Body of pancreas (tissue), 4 donors: Measurements from ENCODE around the gene TAAR5. TPM values are rescaled to one million over a fixed set of nuclear protein-coding genes. Genes with fewer than 3 reads are reported as not detected.
"Not testable (repeated sequence)": the region's sequence is repeated elsewhere in the genome, so short reads cannot be mapped to it uniquely, and the experiment has no call there.

Source experiments
- ATAC-seq: fragments of 150-250 bp; one replicate; pipeline ENCODE4 v1.9.1; 2016
- DNase-seq, 4 donors: peaks; one replicate each; pipeline ENCODE4 v3.0.0-alpha.2; 2019
- H3K27ac ChIP-seq, 4 donors: fragments of 200-600 bp; sonication (generic); 1 replicate in 3 of 4; 2 replicates in 1 of 4; pipeline versions ENCODE4 v1.5.1 to v1.6.1; 2016 to 2019; ENCODE audit warnings: mild to moderate bottlenecking in 1 of 4, mixed read lengths in 1 of 4, moderate library complexity in 1 of 4
- H3K27me3 ChIP-seq, 2 donors: fragments of 200-600 bp; sonication (generic); one replicate each; pipeline ENCODE4 v1.6.0; 2016; ENCODE audit warnings: mild to moderate bottlenecking in 1 of 2
- H3K36me3 ChIP-seq, 2 donors: fragments of 200-600 bp; sonication (generic); replicated peaks in 1 of 2; 2 replicates each; pipeline ENCODE4 v1.5.1; 2016; ENCODE audit warnings: low read depth in 2 of 2; ENCODE audit not compliant: insufficient read depth in 1 of 2
- H3K4me1 ChIP-seq: fragments of 200-600 bp; sonication (generic); one replicate; pipeline ENCODE4 v1.6.0; 2016
- H3K4me3 ChIP-seq, 2 donors: fragments of 200-600 bp; sonication (generic); 1 replicate in 1 of 2; 2 replicates in 1 of 2; pipeline ENCODE4 v1.5.1; 2016 to 2019
- H3K9me3 ChIP-seq, 3 donors: fragments of 200-600 bp; sonication (generic); 1 replicate in 2 of 3; 2 replicates in 1 of 3; pipeline ENCODE4 v1.5.1; 2016
- POLR2A ChIP-seq, 3 donors: fragments of 450-650 bp; IDR thresholded peaks; one replicate each; pipeline ENCODE4 v1.6.1; 2016; ENCODE audit warnings: antibody characterized with exemption in 3 of 3, mild to moderate bottlenecking in 2 of 3
- WGBS, 2 donors: methylation state at CpG; one replicate each; pipeline ENCODE4 v1.1.5; 2017; 5-methylcytosine and 5-hydroxymethylcytosine counted together
- intact Hi-C: fragments of 100-400 bp; cut with DNase I; formaldehyde crosslinking; loops from one replicate; pipeline ENCODE4 v1.15.1; 2023
- total RNA-seq, 2 donors: library from RNA; depleted of rRNA; stranded (reverse); fragments of >200 nt; gene quantifications; one replicate each; pipeline ENCODE4 v1.1.0, GENCODE V29; 2016
- TF ChIP-seq, protein P1 (sequence below), 7 experiments: fragments of 450-650 bp in 4 of 7; fragments of 200-600 bp in 3 of 7; sonication (generic) in 3 of 7; IDR thresholded peaks; one replicate each; pipeline ENCODE4 v1.5.1; 2016 to 2019; ENCODE audit warnings: antibody characterized with exemption in 7 of 7

Gene TAAR5
- total RNA-seq, 2 donors from 2014 or later = not detected

DNA sequence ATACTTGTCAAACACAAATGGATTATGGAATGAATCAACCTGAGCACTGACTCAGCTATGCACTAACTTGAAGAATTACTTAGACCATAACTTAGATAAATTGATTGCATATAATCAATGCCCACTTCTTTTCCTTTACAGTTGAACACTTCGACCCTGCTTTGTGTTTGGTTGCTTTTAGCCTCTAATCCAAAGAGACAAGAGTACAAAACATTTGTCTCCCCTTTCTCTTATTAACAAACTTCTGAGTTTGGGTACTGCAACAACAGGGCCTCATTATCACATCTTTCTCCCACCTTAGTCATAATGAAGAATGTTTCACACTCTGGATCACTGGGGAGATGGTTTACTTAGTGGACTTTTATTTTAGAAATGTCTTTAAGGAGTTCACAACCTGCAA, 22.0 kb downstream of the TAAR5 start:
- 69 to 74% methylated on average over 1 of the region's 1 CpG for WGBS, 2 donors
- no peak for ATAC-seq
- Histone ChIP-seq H3K27me3 (no peaks in the 10 kb centered on the region), H3K4me3 (no peak overlapping the region), H3K9me3 (no peaks in the 10 kb centered on the region), H3K27ac (no peak overlapping the region), H3K36me3 (no peaks in the 10 kb centered on the region), H3K4me1 (no peaks in the 10 kb centered on the region)
- intact Hi-C loops = no loop called here
- no peak for TF ChIP-seq POLR2A (IDR thresholded peaks at IDR 0.05)
- TF ChIP-seq, protein P1, sequence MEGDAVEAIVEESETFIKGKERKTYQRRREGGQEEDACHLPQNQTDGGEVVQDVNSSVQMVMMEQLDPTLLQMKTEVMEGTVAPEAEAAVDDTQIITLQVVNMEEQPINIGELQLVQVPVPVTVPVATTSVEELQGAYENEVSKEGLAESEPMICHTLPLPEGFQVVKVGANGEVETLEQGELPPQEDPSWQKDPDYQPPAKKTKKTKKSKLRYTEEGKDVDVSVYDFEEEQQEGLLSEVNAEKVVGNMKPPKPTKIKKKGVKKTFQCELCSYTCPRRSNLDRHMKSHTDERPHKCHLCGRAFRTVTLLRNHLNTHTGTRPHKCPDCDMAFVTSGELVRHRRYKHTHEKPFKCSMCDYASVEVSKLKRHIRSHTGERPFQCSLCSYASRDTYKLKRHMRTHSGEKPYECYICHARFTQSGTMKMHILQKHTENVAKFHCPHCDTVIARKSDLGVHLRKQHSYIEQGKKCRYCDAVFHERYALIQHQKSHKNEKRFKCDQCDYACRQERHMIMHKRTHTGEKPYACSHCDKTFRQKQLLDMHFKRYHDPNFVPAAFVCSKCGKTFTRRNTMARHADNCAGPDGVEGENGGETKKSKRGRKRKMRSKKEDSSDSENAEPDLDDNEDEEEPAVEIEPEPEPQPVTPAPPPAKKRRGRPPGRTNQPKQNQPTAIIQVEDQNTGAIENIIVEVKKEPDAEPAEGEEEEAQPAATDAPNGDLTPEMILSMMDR (IDR thresholded peaks at IDR 0.05) = no peak
- DNase-seq = no peak

DNA sequence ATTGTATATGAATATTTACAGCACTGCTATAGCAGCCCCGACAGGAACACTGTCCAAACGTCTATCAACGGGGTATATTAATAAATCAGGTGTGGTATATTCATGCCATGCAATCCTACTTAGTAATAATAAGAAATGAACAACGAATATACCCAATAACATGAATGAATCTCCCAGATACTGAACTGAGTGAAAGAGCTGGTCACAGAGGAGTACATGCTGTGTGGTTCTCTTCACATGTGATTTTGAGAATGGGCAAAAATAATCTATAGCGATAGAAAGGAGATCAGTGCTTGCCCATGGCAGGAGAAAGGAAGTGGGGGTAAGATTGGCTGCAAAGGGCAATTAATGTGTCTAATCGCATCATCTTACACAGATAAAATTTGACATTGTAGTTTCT, 23.1 kb downstream of the TAAR5 start:
- no peaks in the 10 kb centered on the region for H3K9me3 ChIP-seq
- no peaks in the 10 kb centered on the region for H3K36me3 ChIP-seq
- no peak for ATAC-seq
- intact Hi-C loops = no loop called here
- H3K4me3 ChIP-seq = no peak overlapping the region
- H3K27ac ChIP-seq = no peak overlapping the region
- H3K4me1 ChIP-seq = no peaks in the 10 kb centered on the region
- no peaks in the 10 kb centered on the region for H3K27me3 ChIP-seq
- TF ChIP-seq, protein P1 (IDR thresholded peaks at IDR 0.05) = no peak
- TF ChIP-seq POLR2A (IDR thresholded peaks at IDR 0.05) = no peak
- 80 to 82% methylated on average over 6 of the region's 6 CpGs for WGBS, 2 donors
- no peak for DNase-seq

DNA sequence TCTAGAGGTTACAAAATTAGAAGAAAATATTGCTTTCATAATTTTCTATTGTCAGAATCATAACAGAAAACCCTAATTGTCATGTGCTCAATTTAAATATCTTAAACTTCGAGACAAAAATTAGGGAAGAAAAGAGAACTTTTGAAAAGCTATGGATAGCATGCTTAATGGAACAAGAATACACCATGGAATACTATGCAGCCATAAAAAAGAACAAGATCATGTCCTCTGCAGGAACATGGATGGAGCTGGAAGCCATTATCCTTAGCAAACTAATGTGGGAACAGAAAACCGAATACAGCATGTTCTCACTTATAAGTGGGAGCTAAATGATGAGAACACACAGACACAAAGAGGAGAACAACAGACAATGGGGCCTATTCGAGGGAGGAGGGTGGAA, 29.5 kb downstream of the TAAR5 start:
- not testable (repeated sequence) for H3K27ac ChIP-seq

DNA sequence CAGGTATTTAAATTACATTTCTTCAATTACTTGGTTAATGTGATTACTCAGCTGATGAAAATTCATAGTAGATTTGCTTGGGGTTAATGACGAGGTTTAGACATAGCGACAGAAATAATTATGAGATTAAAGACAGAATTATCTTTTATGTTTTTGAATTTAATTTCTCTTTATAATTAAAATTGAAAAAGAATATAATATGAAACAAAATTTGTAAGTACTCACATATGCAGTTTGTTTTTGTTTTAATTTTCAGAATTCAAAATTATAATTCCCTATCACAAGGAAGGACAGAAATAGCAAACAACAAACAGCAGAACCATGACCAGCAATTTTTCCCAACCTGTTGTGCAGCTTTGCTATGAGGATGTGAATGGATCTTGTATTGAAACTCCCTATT, 37.2 kb downstream of the TAAR5 start, which contains the start of gene TAAR8:
TAAR8 (plus strand) TSS at position 301 of the 400 bp plus-strand sequence; CDS start at position 322, 21 bp downstream.
- ATAC-seq = no peak
- Histone ChIP-seq H3K9me3 (no peaks in the 10 kb centered on the region), H3K36me3 (no peaks in the 10 kb centered on the region), H3K27me3 (no peaks in the 10 kb centered on the region), H3K4me3 (no peak within 1 kb of the TSS), H3K4me1 (no peaks in the 10 kb centered on the region), H3K27ac (no peak within 1 kb of the TSS)
- no peak for DNase-seq
- intact Hi-C loops = no loop called here
- 86 to 89% methylated on average over 2 of the region's 2 CpGs for WGBS, 2 donors
- TF ChIP-seq POLR2A (IDR thresholded peaks at IDR 0.05) = no peak
- TF ChIP-seq, protein P1 (IDR thresholded peaks at IDR 0.05) = no peak

More for the DNA sequence above, 29.5 kb downstream of the TAAR5 start:
- H3K9me3 ChIP-seq, H3K4me3 ChIP-seq, H3K27me3 ChIP-seq, intact Hi-C loops, H3K4me1 ChIP-seq, DNase-seq, H3K36me3 ChIP-seq, ATAC-seq: not testable (repeated sequence)
- 61 to 68% methylated on average over 3 of the region's 3 CpGs for WGBS, 2 donors

DNA sequence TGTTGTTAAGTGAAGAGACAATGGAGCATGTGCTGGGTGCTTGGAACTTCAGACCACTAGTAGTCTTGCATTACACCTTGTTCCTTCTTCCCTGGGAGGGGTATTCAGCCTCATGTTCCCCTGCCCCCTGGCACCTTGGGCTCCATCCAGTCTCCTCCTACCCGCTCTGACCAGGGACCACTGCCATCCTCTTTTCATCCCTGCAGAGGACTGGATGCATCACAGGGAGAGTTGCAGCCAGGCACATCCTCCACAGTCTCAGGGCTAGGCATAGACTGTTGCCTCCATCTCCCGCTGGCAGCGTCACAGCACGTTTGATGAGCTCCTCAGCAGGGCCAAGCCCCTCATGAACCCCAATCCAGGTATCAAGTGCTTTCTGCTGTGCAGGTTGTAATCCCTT, 38.3 kb downstream of the TAAR5 start:
- Histone ChIP-seq H3K9me3 (no peaks in the 10 kb centered on the region), H3K4me1 (no peaks in the 10 kb centered on the region), H3K4me3 (no peak overlapping the region), H3K27me3 (no peaks in the 10 kb centered on the region), H3K27ac (no peak overlapping the region), H3K36me3 (no peaks in the 10 kb centered on the region)
- intact Hi-C loops = no loop called here
- WGBS, 2 donors = 84 to 85% methylated on average over 4 of the region's 4 CpGs
- DNase-seq = no peak
- no peak for ATAC-seq
- TF ChIP-seq POLR2A (IDR thresholded peaks at IDR 0.05) = no peak
- TF ChIP-seq, protein P1 (IDR thresholded peaks at IDR 0.05) = no peak
